Liver (tissue), 9 donors: Measurements from ENCODE around the gene NKX2-3. TPM values are rescaled to one million over a fixed set of nuclear protein-coding genes. Genes with fewer than 3 reads are reported as not detected.

ENCODE experiments used
- DNase-seq: peaks from one replicate; pipeline ENCODE4 v3.0.0-alpha.2; 2017; ENCODE audit warnings: low spot score
- H3K27ac ChIP-seq, 2 donors: one replicate each; pipeline ENCODE4 v1.7.0; 2013; ENCODE audit warnings: inconsistent platforms in 2 of 2, low read length in 2 of 2, control low read depth in 1 of 2, low read depth in 1 of 2, mild to moderate bottlenecking in 1 of 2
- H3K27me3 ChIP-seq, 4 donors: one replicate each; pipeline versions ENCODE4 v1.6.1 to v1.7.0; 2013; ENCODE audit warnings: low read length in 3 of 4, inconsistent platforms in 1 of 4, mild to moderate bottlenecking in 1 of 4, moderate library complexity in 1 of 4; ENCODE audit not compliant: control insufficient read depth in 4 of 4, insufficient read depth in 4 of 4
- H3K36me3 ChIP-seq, 4 donors: one replicate each; pipeline versions ENCODE4 v1.6.1 to v1.7.0; 2013; ENCODE audit warnings: low read length in 3 of 4, mild to moderate bottlenecking in 3 of 4, low read depth in 1 of 4, moderate library complexity in 1 of 4; ENCODE audit not compliant: control insufficient read depth in 4 of 4, insufficient read depth in 3 of 4
- H3K4me1 ChIP-seq, 4 donors: one replicate each; pipeline versions ENCODE4 v1.6.1 to v1.7.0; 2013; ENCODE audit warnings: low read length in 3 of 4, mild to moderate bottlenecking in 3 of 4, moderate library complexity in 1 of 4; ENCODE audit not compliant: control insufficient read depth in 4 of 4, insufficient read depth in 4 of 4
- H3K4me3 ChIP-seq, 3 donors: one replicate each; pipeline versions ENCODE4 v1.6.1 to v1.7.0; 2013; ENCODE audit warnings: low read length in 3 of 3, control low read depth in 1 of 3, low read depth in 1 of 3, mild to moderate bottlenecking in 1 of 3
- H3K9ac ChIP-seq, 2 donors: one replicate each; pipeline ENCODE4 v1.7.0; 2013; ENCODE audit warnings: low read length in 2 of 2, mild to moderate bottlenecking in 2 of 2, moderate library complexity in 2 of 2, control low read depth in 1 of 2, low read depth in 1 of 2
- H3K9me3 ChIP-seq, 4 donors: one replicate each; pipeline versions ENCODE4 v1.6.1 to v1.7.0; 2013; ENCODE audit warnings: low read length in 3 of 4; ENCODE audit not compliant: control insufficient read depth in 4 of 4
- ATF3 ChIP-seq: IDR thresholded peaks from 2 replicates; pipeline ENCODE4 v1.6.1; 2016; ENCODE audit warnings: antibody characterized with exemption
- CTCF ChIP-seq: fragments of 150-350 bp; IDR thresholded peaks from 2 replicates; pipeline ENCODE4 v1.5.1; 2017; ENCODE audit warnings: improper control_type of control experiment, low read depth, low read length; ENCODE audit not compliant: missing input control
- EGR1 ChIP-seq, 2 donors: IDR thresholded peaks; 2 replicates each; pipeline ENCODE4 v1.6.1; 2016 to 2018; ENCODE audit warnings: antibody characterized with exemption in 2 of 2, low read depth in 2 of 2
- FOXA1 ChIP-seq: IDR thresholded peaks from 2 replicates; pipeline ENCODE4 v1.6.1; 2016; ENCODE audit warnings: antibody characterized with exemption
- FOXA2 ChIP-seq: IDR thresholded peaks from 2 replicates; pipeline ENCODE4 v1.6.1; 2016; ENCODE audit warnings: antibody characterized with exemption
- GABPA ChIP-seq, 2 donors: IDR thresholded peaks in 1 of 2; conservative IDR thresholded peaks in 1 of 2; 2 replicates each; pipeline ENCODE4 v1.6.1; 2016; ENCODE audit warnings: antibody characterized with exemption in 2 of 2, mild to moderate bottlenecking in 1 of 2, moderate library complexity in 1 of 2
- HNF4A ChIP-seq, 2 donors: conservative IDR thresholded peaks; 2 replicates each; pipeline ENCODE4 v1.6.1; 2016; ENCODE audit warnings: antibody characterized with exemption in 2 of 2, mild to moderate bottlenecking in 2 of 2
- HNF4G ChIP-seq: IDR thresholded peaks from 2 replicates; pipeline ENCODE4 v1.6.1; 2016; ENCODE audit warnings: antibody characterized with exemption
- JUND ChIP-seq, 2 donors: IDR thresholded peaks; 2 replicates each; pipeline ENCODE4 v1.6.1; 2016; ENCODE audit warnings: antibody characterized with exemption in 2 of 2
- MAX ChIP-seq: IDR thresholded peaks from 2 replicates; pipeline ENCODE4 v1.6.1; 2016; ENCODE audit warnings: antibody characterized with exemption
- NR2F2 ChIP-seq: IDR thresholded peaks from 2 replicates; pipeline ENCODE4 v1.6.1; 2016; ENCODE audit warnings: antibody characterized with exemption
- RAD21 ChIP-seq, 2 donors: IDR thresholded peaks; 2 replicates each; pipeline ENCODE4 v1.6.1; 2016; ENCODE audit warnings: antibody characterized with exemption in 2 of 2, mild to moderate bottlenecking in 2 of 2
- REST ChIP-seq: IDR thresholded peaks from 2 replicates; pipeline ENCODE4 v1.6.1; 2016; ENCODE audit warnings: antibody characterized with exemption, mild to moderate bottlenecking
- RXRA ChIP-seq, 2 donors: IDR thresholded peaks; 2 replicates each; pipeline ENCODE4 v1.6.1; 2017 to 2018; ENCODE audit warnings: antibody characterized with exemption in 2 of 2, mild to moderate bottlenecking in 1 of 2
- SP1 ChIP-seq: IDR thresholded peaks from 2 replicates; pipeline ENCODE4 v1.6.1; 2018; ENCODE audit warnings: antibody characterized with exemption, mild to moderate bottlenecking
- TAF1 ChIP-seq: conservative IDR thresholded peaks from 2 replicates; pipeline ENCODE4 v1.6.1; 2016; ENCODE audit warnings: antibody characterized with exemption, mild to moderate bottlenecking
- WGBS: extraction: QIAGEN DNeasy Blood & Tissue Kit; methylation state at CpG from one replicate; pipeline ENCODE4 v1.1.7; 2013; 5-methylcytosine and 5-hydroxymethylcytosine counted together
- polyA plus RNA-seq, 2 donors: library from polyadenylated mRNA; stranded (reverse) in 1 of 2; unstranded in 1 of 2; fragments of 200-250 nt in 1 of 2; fragments of >200 nt in 1 of 2; fragmentation: Nextera tagmentation in 1 of 2; extraction: Ambion mirVana in 1 of 2; gene quantifications; one replicate each; pipeline versions ENCODE4 v1.2.1 to v1.2.3, GENCODE V29; 2013 to 2015
- total RNA-seq, 2 donors: library from RNA; depleted of rRNA; stranded (reverse); fragments of >200 nt; gene quantifications; one replicate each; pipeline ENCODE4 v1.2.3, GENCODE V29; 2014
- donor health status: healthy.
- donor health status: healthy.
- donor health status: healthy.
- donor health status: healthy.
- donor health status: healthy.

Gene NKX2-3
- total and polyA plus RNA-seq, 4 donors = 0.06 to 0.09 TPM; not detected in 2

GRCh38 chr10:99524050-99524666, 8.6 kb upstream of the NKX2-3 start:
- no peak for DNase-seq
- Histone ChIP-seq H3K9ac (no peak overlapping the region), H3K9me3 (no peaks in the 10 kb centered on the region), H3K36me3 (no peaks in the 10 kb centered on the region), H3K27me3 (peaks cover 19 to 47% (median 30%) of the 10 kb centered on the region in 4 donors), H3K4me1 (peaks cover 0 to 16% (median 4%) of the 10 kb centered on the region in 4 donors), H3K4me3 (no peak overlapping the region), H3K27ac (no peak overlapping the region)
- TF ChIP-seq MAX (no peak), SP1 (no peak)
- WGBS = 28% methylated on average over 10 of the region's 10 CpGs

GRCh38 chr10:99524736-99525380, 7.9 kb upstream of the NKX2-3 start:
- WGBS = 43% methylated on average over 10 of the region's 10 CpGs
- H3K4me1 ChIP-seq = peaks cover 0 to 16% (median 4%) of the 10 kb centered on the region in 4 donors
- H3K4me3 ChIP-seq = no peak overlapping the region
- DNase-seq = no peak
- peaks cover 19 to 52% (median 30%) of the 10 kb centered on the region in 4 donors for H3K27me3 ChIP-seq
- no peak overlapping the region for H3K27ac ChIP-seq
- H3K9ac ChIP-seq = no peak overlapping the region
- TF ChIP-seq TAF1 = no peak
- no peak for TF ChIP-seq GABPA (IDR thresholded peaks at IDR 0.05 in 1 of 2, conservative IDR thresholded peaks at IDR 0.05 in 1 of 2)
- TF ChIP-seq MAX = no peak
- no peak for TF ChIP-seq JUND (IDR thresholded peaks at IDR 0.05)
- TF ChIP-seq HNF4A (conservative IDR thresholded peaks at IDR 0.05) = no peak
- TF ChIP-seq ATF3 = no peak
- no peak for TF ChIP-seq CTCF
- no peak for TF ChIP-seq EGR1 (IDR thresholded peaks at IDR 0.05; ENCODE audit: low read depth in 2 of 2)
- no peak for TF ChIP-seq SP1
- TF ChIP-seq RAD21 (IDR thresholded peaks at IDR 0.05) = no peak
- no peak for TF ChIP-seq HNF4G
- no peak for TF ChIP-seq FOXA1
- TF ChIP-seq FOXA2 = no peak
- TF ChIP-seq REST = no peak
- TF ChIP-seq RXRA (IDR thresholded peaks at IDR 0.05) = no peak
- no peak for TF ChIP-seq NR2F2
- H3K9me3 ChIP-seq = no peaks in the 10 kb centered on the region
- H3K36me3 ChIP-seq = no peaks in the 10 kb centered on the region
